ENCODE data around the gene ACER1. TPM values are rescaled to one million over a fixed set of nuclear protein-coding genes. Genes with fewer than 3 reads are reported as not detected.

ACER1 gene
- total RNA-seq, 1 experiment from 2014 or later: not detected

DNA sequence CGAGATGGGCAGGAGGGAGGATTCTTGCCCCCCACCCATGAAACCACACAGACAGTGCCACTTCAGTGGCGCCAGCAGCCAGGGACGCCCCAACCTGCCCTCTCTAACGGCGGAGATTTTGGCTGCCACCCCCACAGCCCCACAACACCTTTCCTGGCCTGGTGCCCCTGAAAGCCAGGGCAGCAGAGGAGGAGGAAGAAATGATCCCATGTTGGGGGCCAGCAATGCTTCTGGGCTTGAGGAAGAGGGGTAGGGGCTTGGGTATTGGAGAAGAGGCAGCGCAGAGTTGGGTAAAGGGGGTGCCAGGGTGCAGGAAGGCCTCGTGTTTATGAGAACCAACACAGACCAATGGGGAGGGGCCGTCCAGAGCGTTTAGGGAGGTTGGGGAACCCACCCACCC, 55.4 kb downstream of the ACER1 start:
- Histone ChIP-seq H3K9me3 (no peaks in the 10 kb centered on the region), H3K4me3 (peak overlapping the region; percentile 66), H3K36me3 (no peaks in the 10 kb centered on the region; the same call in 1 of the 2 replicates), H3K27me3 (no peaks in the 10 kb centered on the region)
- no peak for DNase-seq

DNA sequence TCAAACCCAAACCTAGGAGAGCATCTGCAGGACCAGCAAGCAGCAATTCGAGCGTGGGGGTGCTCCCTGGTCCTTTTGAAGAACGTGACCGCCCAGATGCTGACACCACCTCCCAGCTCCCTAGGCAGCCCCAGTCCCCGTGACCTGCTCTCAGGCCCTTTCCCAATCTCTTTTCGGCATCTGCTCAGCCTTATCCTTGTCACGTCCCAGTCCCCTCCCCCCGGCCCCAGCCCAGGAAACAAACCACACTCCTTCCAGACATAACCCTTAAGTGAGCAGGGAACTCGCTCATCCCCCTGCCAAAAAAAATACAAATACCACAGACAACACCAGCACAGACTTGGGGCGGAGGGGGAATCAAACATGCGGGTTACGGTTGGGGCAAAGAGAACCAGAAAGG, 57.0 kb downstream of the ACER1 start:
- no peak for DNase-seq
- Histone ChIP-seq H3K36me3 (no peaks in the 10 kb centered on the region; the same call in 1 of the 2 replicates), H3K4me3 (no peak overlapping the region), H3K9me3 (no peaks in the 10 kb centered on the region), H3K27me3 (no peaks in the 10 kb centered on the region)

DNA sequence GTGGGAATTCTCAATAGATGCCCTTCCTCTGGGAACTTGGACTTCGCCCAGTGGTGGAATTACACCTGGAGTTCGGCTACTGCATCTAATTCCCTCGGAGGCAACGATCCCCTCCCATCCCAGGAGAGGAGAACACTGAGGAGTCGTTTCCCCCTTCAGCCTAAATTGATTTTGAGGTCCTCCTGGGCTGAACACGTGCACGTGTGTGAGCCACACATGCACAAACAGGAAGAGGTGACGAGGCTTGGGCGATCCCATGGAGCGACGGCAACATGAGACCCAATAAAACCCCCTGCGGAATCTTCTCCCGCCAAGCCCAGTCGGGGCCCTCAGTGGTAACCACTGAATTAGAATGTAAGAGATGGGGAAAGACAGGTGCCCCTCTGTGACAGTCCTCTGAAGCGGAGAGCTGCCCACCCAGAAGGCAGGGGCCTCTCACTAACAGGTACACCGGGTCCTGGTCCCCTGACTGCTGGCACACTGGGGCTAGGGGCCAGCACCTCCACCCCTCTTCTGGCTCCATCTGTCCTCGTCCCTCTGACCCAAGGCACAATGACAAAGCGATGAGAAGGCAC, 58.2 kb downstream of the ACER1 start:
- Histone ChIP-seq H3K36me3 (no peaks in the 10 kb centered on the region; the same call in 1 of the 2 replicates), H3K9me3 (no peaks in the 10 kb centered on the region), H3K27me3 (no peaks in the 10 kb centered on the region), H3K4me3 (no peak overlapping the region)
- DNase-seq: no peak

DNA sequence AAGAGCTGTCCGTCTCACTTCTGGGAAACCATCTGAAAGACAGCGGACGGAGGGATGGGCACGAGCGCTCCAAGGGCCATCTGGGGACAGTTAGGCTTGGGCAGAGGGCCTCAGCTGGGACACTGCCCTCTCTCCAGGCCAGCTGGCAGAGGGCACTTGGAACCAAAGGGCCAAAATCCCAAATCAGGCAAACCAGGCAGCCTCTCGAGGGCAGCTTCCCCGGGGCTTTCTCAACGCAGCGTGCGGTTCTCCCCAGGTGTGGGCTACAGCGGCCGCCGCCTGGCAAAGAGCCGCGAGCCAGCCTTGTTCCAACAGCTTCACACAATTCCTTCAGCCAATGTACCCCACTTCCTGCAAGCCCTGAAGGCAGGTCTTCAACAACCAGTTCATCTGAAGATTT, 58.7 kb downstream of the ACER1 start:
- H3K4me3 ChIP-seq: no peak overlapping the region; the same call in 1 of the 2 replicates
- no peak for DNase-seq

DNA sequence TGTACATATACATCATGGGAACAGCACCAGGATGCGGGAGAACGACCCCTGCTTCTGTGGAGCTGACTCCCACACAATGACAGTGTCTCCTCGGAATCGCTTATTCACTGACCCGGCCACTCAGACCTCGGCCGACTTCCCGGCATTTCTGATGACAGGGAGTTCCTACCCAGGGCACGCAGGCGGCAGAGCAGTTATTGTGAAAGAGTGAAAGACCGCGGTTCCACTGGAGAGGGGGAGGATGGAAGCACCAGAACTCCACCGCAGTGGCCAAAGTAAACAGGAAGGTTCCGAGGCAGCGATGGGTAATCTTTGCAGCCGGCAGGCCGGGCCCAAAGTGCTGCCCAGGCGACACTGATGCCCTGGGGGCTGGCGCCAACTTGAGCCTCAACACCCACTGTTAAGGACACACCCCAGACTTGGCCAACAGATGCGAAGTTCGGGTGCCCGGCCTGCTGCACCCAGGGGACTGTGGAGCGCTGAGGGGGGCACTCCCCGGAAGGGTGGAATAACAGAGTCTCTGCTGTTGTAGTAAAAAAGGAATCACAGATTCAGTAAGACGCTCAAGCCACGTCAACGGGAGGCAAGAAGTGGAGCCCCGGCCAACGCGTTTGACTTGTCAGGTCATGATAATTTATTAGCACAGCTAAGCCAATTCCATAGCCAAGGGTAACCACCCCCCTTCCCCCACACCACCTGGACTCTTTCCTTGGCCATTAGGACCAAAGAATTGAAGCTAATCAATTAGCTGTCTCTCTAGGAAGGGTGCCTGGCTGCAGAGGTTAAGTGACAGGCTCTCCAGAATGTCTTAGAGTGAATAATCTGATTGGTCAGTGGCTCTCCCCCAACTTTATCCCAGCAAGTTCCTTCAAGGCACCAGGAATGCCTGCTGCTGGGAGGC, 59.5 kb downstream of the ACER1 start:
- Histone ChIP-seq H3K27me3 (no peaks in the 10 kb centered on the region), H3K4me3 (peak overlapping the region; percentile 12; the same call in 1 of the 2 replicates), H3K36me3 (no peaks in the 10 kb centered on the region; the same call in 1 of the 2 replicates), H3K9me3 (no peaks in the 10 kb centered on the region)
- DNase-seq: peak; percentile 88

More for the DNA sequence above, 58.7 kb downstream of the ACER1 start:
- Histone ChIP-seq H3K9me3 (no peaks in the 10 kb centered on the region), H3K27me3 (no peaks in the 10 kb centered on the region), H3K36me3 (no peaks in the 10 kb centered on the region; the same call in 1 of the 2 replicates)

DNA sequence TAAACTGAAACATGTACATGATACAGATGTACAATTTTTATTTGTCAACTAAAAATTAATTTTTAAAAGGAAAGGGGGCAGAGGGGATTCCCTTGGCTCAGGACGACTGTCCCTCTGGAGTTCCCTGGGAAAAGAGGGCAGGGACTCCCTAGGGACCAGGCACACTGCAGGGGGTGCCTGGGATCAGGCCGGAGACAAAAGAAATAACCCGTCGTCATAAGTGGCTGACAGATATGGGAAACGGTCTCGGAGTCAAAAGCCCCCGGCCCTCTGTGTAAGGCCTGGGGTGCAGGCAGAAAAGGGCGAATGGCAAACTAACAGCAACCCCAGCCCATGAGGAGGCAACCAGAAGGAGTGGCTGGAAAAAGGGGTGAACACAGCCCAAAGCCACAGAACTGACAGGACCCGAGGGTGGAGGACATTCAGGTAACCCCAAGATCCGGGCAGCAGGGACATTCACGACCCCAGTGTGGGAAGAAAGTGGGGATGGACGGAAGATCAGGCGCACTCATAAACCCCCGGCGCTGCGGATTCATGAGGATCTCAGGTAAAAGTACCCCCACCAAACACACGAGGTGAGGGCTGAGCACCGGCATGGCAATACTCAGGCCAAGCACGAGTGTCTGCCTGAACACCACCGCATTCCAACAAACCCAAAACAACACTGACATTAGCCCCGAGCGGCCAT, 60.4 kb downstream of the ACER1 start:
- Histone ChIP-seq H3K4me3 (no peak overlapping the region), H3K36me3 (no peaks in the 10 kb centered on the region; the same call in 1 of the 2 replicates), H3K27me3 (no peaks in the 10 kb centered on the region), H3K9me3 (no peaks in the 10 kb centered on the region)
- no peak for DNase-seq

DNA sequence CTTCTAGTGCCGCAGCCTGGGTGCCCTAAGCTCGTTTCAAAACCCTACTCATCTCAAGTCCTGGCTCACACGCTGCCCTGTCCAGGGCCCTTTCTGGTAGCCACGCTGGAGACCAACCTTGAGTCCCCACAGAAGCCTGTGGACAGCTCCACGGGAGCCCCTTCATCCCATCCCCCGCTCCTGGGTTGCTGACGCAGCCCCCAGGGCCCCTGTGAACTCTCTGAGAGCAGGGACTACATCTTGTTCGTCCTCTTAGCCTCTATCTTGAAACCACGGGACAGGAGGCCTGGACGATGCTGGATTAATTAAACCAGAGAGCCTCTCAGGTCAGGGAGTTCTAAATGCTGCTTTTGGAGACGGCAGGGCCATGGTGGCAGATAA, 61.0 kb downstream of the ACER1 start:
- no peak overlapping the region for H3K4me3 ChIP-seq
- no peak for DNase-seq

DNA sequence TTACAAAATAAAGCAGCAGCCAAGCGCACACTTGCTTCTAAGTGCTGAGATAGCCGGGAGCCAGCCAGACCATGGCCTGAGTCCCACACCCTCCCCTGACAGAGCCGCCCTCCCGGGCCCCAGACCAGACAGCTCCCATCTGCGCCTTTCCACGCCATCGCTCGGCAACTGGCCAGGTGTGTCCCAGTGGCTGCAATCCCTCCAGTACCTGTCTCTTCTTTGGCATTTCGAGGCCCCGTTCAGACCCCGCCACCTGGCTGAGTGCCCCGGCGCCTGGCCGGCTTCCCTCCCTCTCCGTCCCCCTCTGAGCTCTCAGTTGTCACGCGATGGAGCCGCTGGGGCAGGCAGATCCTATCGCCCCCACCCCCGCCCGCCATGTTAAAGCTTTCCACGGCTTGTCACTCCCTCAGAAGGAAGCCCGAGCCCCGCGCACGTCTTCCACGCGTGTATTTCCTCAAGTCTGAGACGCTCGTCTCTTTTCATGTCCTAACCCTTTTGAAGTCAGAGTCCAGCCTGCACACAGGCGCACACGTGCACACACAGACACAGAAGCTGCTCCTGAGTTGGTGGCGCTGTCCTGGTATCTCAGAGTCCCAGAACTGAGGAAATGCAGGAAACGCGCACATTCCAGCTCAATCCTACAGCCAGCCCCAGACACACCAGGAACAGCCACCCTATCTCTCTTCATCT, 61.5 kb downstream of the ACER1 start:
- Histone ChIP-seq H3K36me3 (no peaks in the 10 kb centered on the region; the same call in 1 of the 2 replicates), H3K4me3 (no peak overlapping the region), H3K27me3 (no peaks in the 10 kb centered on the region), H3K9me3 (no peaks in the 10 kb centered on the region)
- DNase-seq: no peak

More for the DNA sequence above, 61.0 kb downstream of the ACER1 start:
- H3K36me3 ChIP-seq: no peaks in the 10 kb centered on the region; the same call in none of the 2 replicates
- H3K9me3 ChIP-seq: no peaks in the 10 kb centered on the region
- H3K27me3 ChIP-seq: no peaks in the 10 kb centered on the region

DNA sequence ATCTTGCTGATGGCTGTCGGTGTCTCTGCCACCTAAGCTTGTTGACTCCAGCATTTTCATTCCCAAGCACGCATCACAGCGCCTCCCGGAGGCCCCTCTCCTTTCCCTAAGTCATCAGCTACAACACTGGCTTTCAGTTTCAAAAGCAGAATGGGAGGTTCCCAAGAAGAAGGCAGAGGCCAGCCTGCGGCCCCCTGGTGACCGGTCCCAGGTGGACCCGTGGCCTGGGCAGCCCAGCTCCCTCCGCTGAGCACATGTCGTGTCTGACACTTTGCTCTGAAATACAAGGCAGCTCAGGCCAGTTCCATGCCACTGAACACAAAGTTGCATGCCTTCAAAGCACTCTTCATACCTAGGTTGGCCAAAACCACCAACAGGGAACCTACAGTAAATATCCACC, 62.2 kb downstream of the ACER1 start:
- H3K9me3 ChIP-seq: no peaks in the 10 kb centered on the region

DNA sequence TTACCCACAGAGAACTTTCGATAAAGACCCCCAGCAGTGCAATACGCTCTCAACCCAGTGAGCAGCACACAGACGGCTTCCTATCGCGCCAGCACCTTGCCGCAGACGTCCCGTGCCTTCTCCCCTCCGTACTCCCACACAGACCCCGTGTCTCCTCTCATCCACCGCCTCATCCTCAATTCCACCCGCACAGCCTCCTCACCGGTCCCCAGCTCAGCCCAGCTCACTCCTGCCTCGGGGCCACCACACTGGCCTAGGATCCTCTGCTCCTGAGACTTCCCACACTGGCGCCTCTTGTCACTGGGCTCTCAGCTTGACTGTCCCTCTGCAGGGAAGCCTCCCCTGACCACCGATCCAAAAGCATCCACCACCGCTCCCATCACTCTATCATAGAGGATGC, 62.6 kb downstream of the ACER1 start:
- Histone ChIP-seq H3K36me3 (no peaks in the 10 kb centered on the region; the same call in 1 of the 2 replicates), H3K4me3 (no peak overlapping the region), H3K27me3 (no peaks in the 10 kb centered on the region), H3K9me3 (no peaks in the 10 kb centered on the region)
- no peak for DNase-seq

More for the DNA sequence above, 62.2 kb downstream of the ACER1 start:
- Histone ChIP-seq H3K27me3 (no peaks in the 10 kb centered on the region), H3K4me3 (no peak overlapping the region), H3K36me3 (no peaks in the 10 kb centered on the region; the same call in 1 of the 2 replicates)
- no peak for DNase-seq

DNA sequence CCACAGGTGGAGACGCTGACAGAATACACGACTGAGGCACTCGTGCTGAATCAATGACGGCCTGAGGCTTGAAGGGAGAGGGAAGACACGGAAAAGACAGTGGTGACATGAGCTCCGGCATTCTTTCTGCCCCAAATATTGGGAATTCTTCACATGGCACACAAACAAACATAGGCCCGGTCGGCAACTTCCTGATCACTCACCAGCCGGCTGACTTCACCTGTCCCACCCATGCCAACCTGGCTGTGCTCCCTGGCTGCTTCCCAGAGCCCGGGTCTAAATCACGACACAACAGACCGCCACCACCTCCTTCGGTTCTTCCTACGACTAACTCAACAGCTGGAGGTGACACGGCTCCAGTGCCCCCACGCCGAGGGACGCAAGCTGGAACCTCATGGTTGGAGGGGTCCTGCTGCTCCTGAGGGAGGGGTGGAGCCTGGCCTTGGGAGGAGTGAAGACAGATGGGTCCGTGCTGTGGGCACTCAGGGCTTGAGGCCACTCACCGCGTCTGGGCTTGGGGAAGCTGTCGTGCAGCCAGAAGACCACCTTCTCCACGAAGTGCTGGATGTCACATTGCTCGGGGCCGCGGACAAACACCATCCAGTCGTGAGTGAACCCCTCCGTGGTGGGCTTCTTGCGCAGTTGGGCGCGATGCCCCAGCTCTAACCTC, 63.2 kb downstream of the ACER1 start:
- no peaks in the 10 kb centered on the region; the same call in 1 of the 2 replicates for H3K36me3 ChIP-seq
- no peaks in the 10 kb centered on the region for H3K27me3 ChIP-seq
- DNase-seq: no peak

DNA sequence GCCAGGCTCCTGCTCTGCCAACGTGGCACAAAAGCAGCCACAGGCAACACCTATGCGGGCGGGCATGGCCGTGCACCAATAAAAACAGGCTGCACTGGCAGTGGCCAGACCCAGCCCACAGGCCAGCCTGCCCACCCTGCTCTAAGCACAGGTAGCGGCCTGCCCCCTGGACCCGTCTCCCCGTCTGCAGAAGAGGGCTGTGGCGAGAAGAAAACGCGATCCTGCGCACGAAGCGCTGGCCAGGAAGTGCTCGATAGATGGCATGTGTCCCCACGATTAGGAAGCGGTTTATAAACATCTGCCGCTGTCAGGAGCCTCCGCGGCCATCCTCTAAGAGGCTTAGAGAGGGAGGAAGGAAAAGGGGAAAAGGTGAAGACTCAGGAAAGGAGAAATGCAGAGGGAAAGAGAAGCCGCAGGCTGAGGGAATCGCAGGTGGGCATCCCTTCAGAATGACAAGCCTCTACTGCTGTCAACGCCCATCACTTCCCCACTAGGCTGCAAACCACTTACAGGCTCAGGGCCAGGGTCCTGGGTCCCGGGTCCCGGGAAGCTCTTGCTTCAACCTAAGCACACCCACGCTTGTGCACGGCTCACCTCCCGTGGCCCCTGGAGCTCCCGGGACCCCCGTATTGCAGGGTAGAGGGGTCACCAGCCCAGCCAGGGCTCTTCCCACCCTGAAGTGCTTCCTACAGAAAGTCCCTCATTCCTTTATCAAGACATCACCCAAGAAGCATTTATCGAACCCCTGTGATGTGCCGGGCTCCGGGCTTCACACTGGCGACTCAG, 64.1 kb downstream of the ACER1 start:
- H3K9me3 ChIP-seq: no peaks in the 10 kb centered on the region
- H3K4me3 ChIP-seq: no peak overlapping the region
- no peaks in the 10 kb centered on the region for H3K27me3 ChIP-seq
- H3K36me3 ChIP-seq: no peaks in the 10 kb centered on the region; the same call in 1 of the 2 replicates
- no peak for DNase-seq

More for the DNA sequence above, 63.2 kb downstream of the ACER1 start:
- H3K4me3 ChIP-seq: no peak overlapping the region
- H3K9me3 ChIP-seq: no peaks in the 10 kb centered on the region

DNA sequence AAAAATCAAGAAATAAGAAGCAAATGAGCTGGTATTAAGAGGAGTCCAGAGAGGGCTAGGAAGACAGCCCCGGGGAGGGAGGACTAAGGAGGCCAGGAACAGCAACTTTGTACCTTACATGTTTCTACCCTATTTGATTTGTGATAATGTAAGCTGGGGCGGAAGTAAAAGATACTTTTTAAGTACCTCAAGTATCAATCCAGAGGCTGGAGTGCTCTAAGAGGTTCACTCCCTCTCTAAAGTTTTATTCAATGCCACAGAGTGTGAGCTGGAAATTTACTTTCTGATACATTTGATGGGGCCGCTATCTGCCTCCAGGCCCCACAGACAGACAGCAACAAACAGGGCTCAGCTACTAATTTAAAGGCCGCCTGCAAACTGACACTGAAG, 65.0 kb downstream of the ACER1 start:
- no peak for DNase-seq
- no peak overlapping the region for H3K4me3 ChIP-seq
- no peaks in the 10 kb centered on the region; the same call in 1 of the 2 replicates for H3K36me3 ChIP-seq
- no peaks in the 10 kb centered on the region for H3K9me3 ChIP-seq
- H3K27me3 ChIP-seq: no peaks in the 10 kb centered on the region

DNA sequence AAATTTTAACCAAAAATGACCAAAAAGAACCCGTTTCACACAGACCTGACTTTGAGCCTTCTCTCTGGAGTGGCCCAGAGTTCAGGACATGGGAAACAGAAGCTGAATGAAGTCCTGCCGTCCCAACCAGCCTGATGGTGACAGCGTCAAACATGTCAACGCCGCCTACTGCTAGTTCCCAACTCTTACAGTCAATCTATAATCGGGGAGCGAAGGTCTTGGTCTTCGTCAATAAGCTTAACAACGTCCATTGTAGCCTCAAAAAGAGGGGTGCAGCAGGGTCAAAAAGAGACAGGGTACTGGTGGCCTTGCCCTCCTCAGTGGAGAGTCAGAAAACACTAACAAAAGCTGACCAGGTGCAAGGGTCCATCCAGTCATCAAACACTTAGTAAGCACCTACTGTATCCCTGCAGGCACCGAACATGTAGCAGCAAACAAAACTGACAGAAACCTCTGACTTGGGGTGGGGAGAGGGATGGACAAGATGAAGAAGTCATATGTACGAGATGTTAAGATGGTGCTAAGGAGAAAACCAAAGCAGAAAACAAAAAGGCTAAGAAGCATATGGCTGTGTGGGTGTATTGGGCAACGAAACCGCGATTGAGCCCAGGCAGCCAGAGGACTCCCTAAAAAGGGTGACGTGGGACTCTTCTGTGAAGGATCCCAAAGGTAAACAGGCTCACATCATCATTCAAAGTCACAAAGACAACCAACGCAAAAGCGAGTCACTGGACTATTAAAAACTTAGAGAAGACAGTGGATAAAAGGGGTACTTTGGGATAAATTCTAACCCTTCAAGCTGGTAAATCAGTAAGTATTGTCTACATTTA, 65.6 kb downstream of the ACER1 start:
- DNase-seq: no peak
- Histone ChIP-seq H3K9me3 (no peaks in the 10 kb centered on the region), H3K36me3 (no peaks in the 10 kb centered on the region; the same call in 1 of the 2 replicates), H3K27me3 (no peaks in the 10 kb centered on the region), H3K4me3 (no peak overlapping the region)
